IMR-90 (cell line): Measurements from ENCODE around the gene RET.

ENCODE experiments used
- BHLHE40 ChIP-seq: fragments of 150-350 bp; IDR thresholded peaks from 2 replicates; pipeline ENCODE4 v1.6.1; 2016; ENCODE audit warnings: mild to moderate bottlenecking, low read depth, low read length
- CEBPB ChIP-seq: IDR thresholded peaks from 2 replicates; pipeline ENCODE4 v1.6.1; 2012; ENCODE audit warnings: low read depth, low read length, improper control_type of control experiment
- FOS ChIP-seq: fragments of 150-350 bp; IDR thresholded peaks from 2 replicates; pipeline ENCODE4 v1.6.1; 2016; ENCODE audit warnings: low read depth, low read length
- MAFK ChIP-seq: IDR thresholded peaks from 2 replicates; pipeline ENCODE4 v1.6.1; 2012; ENCODE audit warnings: low read depth, low read length, improper control_type of control experiment
- NFE2L2 ChIP-seq: fragments of 150-350 bp; IDR thresholded peaks from 2 replicates; pipeline ENCODE4 v1.6.1; 2016; ENCODE audit warnings: low read depth, mild to moderate bottlenecking, low read length
- POLR2A ChIP-seq: IDR thresholded peaks from 2 replicates; pipeline ENCODE4 v1.6.1; 2012; ENCODE audit warnings: mild to moderate bottlenecking, low read depth, low read length
- RAD21 ChIP-seq: IDR thresholded peaks from 2 replicates; pipeline ENCODE4 v1.6.1; 2012; ENCODE audit warnings: low read length, improper control_type of control experiment
- RCOR1 ChIP-seq: IDR thresholded peaks from 2 replicates; pipeline ENCODE4 v1.6.1; 2012; ENCODE audit warnings: mild to moderate bottlenecking, low read length, improper control_type of control experiment; ENCODE audit not compliant: insufficient replicate concordance
- SMC3 ChIP-seq: fragments of 150-350 bp; IDR thresholded peaks from 2 replicates; pipeline ENCODE4 v1.6.1; 2016; ENCODE audit warnings: low read depth, mild to moderate bottlenecking, antibody characterized with exemption, low read length, moderate library complexity
- TF ChIP-seq, protein P1 (sequence below): conservative IDR thresholded peaks from 2 replicates; pipeline ENCODE4 v1.5.1; 2012; ENCODE audit warnings: mild to moderate bottlenecking, low read depth, low read length, improper control_type of control experiment

DNA sequence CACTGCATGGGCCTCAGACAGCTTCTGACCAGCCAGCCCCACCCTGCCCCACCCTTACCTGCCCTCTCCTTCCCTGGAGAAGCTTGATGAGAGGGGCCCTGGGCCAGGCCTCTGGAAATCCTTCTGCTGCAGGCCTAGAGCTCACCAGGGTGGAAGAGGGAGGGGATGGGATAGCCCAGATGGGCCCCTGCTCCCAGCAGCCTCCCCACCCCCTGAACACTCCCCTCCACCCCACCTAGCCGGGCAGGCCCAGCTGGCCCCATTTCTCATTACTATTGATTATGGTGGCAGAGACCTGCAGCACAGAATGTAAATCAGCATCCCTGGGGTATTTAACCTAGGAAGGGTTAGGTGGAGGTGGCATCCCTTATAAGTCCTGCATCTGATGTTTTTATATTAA is 11.6 kb upstream of the RET start:
- TF ChIP-seq, protein P1, sequence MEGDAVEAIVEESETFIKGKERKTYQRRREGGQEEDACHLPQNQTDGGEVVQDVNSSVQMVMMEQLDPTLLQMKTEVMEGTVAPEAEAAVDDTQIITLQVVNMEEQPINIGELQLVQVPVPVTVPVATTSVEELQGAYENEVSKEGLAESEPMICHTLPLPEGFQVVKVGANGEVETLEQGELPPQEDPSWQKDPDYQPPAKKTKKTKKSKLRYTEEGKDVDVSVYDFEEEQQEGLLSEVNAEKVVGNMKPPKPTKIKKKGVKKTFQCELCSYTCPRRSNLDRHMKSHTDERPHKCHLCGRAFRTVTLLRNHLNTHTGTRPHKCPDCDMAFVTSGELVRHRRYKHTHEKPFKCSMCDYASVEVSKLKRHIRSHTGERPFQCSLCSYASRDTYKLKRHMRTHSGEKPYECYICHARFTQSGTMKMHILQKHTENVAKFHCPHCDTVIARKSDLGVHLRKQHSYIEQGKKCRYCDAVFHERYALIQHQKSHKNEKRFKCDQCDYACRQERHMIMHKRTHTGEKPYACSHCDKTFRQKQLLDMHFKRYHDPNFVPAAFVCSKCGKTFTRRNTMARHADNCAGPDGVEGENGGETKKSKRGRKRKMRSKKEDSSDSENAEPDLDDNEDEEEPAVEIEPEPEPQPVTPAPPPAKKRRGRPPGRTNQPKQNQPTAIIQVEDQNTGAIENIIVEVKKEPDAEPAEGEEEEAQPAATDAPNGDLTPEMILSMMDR: no peak
- TF ChIP-seq FOS (no peak), MAFK (no peak), SMC3 (no peak), NFE2L2 (no peak), POLR2A (no peak), BHLHE40 (no peak), RCOR1 (no peak), RAD21 (no peak), CEBPB (no peak)
